ENCODE results near the gene ARHGAP19. TPM values are rescaled to one million over a fixed set of nuclear protein-coding genes. Genes with fewer than 3 reads are reported as not detected.

The ARHGAP19 gene
- total RNA-seq, 1 experiment from 2014 or later, result 33.2 TPM

DNA sequence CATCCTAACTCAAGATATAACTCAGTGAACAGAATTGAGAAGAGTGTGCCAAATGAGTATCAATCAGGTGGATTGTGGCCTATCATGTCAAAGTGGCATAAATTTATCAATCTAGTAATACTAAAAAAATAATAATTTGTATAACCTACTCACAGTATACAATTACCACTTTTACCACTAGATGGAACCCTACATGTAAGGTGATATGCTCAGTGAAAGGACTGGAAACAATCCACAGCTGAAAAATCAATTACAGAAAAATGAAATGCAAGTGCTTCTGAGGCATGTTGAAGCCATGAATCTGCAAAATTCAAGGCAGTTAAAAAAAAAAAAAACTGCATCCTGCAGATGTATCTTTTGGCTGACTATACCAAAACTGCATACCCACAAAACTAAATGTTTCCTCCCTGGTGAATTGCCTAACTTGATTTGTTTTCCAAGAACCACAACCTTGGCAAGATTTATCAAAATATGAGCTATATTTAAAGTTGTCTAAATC is 13.9 kb downstream of the ARHGAP19 start:
- Histone ChIP-seq H3K23me2 (ENCODE audit: insufficient read length, low read depth, low read length, poor library complexity, severe bottlenecking) (no peaks in the 10 kb centered on the region), H4K5ac (ENCODE audit: insufficient read length, low read depth, low read length) (no peak overlapping the region), H2BK12ac (ENCODE audit: insufficient read length, low read depth, low read length) (no peak overlapping the region), H3K79me1 (ENCODE audit: insufficient read depth, low read depth, low read length, poor library complexity, severe bottlenecking) (peaks cover 6% of the 10 kb centered on the region), H3T11ph (ENCODE audit: low read length) (no peak overlapping the region), H3K4me1 (ENCODE audit: insufficient read depth, low read length) (no peaks in the 10 kb centered on the region), H4K8ac (replicated peaks; ENCODE audit: insufficient read length, low read depth, low read length) (no peak overlapping the region), H3K23ac (ENCODE audit: insufficient read length, low read depth, low read length) (no peak overlapping the region), H2AFZ (ENCODE audit: low read length) (no peak overlapping the region), H3K9me3 (ENCODE audit: control insufficient read depth, low read depth, low read length) (no peaks in the 10 kb centered on the region), H3K27ac (ENCODE audit: insufficient read length, low read depth, low read length) (no peak overlapping the region), H3K4me2 (ENCODE audit: insufficient read depth, insufficient read length, low read length) (no peak overlapping the region), H3K27me3 (ENCODE audit: insufficient read depth, low read length) (no peaks in the 10 kb centered on the region), H3K9ac (ENCODE audit: extremely low read depth, insufficient read length, low read length) (no peak overlapping the region), H3K79me2 (ENCODE audit: insufficient read depth, low read length) (no peaks in the 10 kb centered on the region; the same call in 1 of the 2 replicates), H4K20me1 (ENCODE audit: control insufficient read depth, insufficient read depth, insufficient read length) (no peaks in the 10 kb centered on the region), H3K56ac (ENCODE audit: insufficient read length, low read depth, low read length) (no peak overlapping the region), H2BK120ac (ENCODE audit: low read depth, low read length, poor library complexity, severe bottlenecking) (no peak overlapping the region), H2BK20ac (ENCODE audit: low read depth, low read length, poor library complexity, severe bottlenecking) (no peak overlapping the region), H3K18ac (ENCODE audit: insufficient read length, low read depth, low read length) (no peak overlapping the region), H3K14ac (ENCODE audit: insufficient read depth, low read length) (no peak overlapping the region), H2AK5ac (ENCODE audit: insufficient read length, low read length) (no peak overlapping the region), H4K91ac (ENCODE audit: insufficient read length, low read depth, low read length) (no peak overlapping the region), H2BK5ac (ENCODE audit: insufficient read length, low read length) (no peak overlapping the region), H2BK15ac (ENCODE audit: low read depth, low read length) (no peak overlapping the region), H3K4ac (ENCODE audit: low read depth, low read length) (no peak overlapping the region)
- Mint-ChIP-seq H3K27me3 (ENCODE audit: low read depth) (no peaks in the 10 kb centered on the region; the same call in 1 of the 2 replicates), H3K9me3 (0 out of 5 replicates have a peak, but pooled peaks cover 0 to 3% of the 10 kb centered on the region in 2 experiments), H3K4me1 (peaks cover 0 to 7% of the 10 kb centered on the region in 2 experiments; a peak in 1 of 4 replicates), H3K36me3 (ENCODE audit: insufficient read depth in 1 of 3, low read depth in 3 of 3) (peaks cover 0 to 8% (median 1%) of the 10 kb centered on the region in 3 experiments; a peak in 3 of 7 replicates), H3K4me3 (no peak overlapping the region), H3K27ac (no peak overlapping the region)
- no peak for DNase-seq
- TF ChIP-seq, protein P1, sequence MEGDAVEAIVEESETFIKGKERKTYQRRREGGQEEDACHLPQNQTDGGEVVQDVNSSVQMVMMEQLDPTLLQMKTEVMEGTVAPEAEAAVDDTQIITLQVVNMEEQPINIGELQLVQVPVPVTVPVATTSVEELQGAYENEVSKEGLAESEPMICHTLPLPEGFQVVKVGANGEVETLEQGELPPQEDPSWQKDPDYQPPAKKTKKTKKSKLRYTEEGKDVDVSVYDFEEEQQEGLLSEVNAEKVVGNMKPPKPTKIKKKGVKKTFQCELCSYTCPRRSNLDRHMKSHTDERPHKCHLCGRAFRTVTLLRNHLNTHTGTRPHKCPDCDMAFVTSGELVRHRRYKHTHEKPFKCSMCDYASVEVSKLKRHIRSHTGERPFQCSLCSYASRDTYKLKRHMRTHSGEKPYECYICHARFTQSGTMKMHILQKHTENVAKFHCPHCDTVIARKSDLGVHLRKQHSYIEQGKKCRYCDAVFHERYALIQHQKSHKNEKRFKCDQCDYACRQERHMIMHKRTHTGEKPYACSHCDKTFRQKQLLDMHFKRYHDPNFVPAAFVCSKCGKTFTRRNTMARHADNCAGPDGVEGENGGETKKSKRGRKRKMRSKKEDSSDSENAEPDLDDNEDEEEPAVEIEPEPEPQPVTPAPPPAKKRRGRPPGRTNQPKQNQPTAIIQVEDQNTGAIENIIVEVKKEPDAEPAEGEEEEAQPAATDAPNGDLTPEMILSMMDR (conservative IDR thresholded peaks at IDR 0.05), result peak; percentile 73
